Lower leg skin (tissue), 3 donors: Measurements from ENCODE around the gene SV2C.

ENCODE experiments used
- POLR2A ChIP-seq, 2 donors: fragments of 450-650 bp; IDR thresholded peaks; one replicate each; pipeline ENCODE4 v1.6.1; 2016 to 2017; ENCODE audit warnings: antibody characterized with exemption in 2 of 2, mild to moderate bottlenecking in 1 of 2, moderate library complexity in 1 of 2
- TF ChIP-seq, protein P1 (sequence below), 3 donors: fragments of 450-650 bp; IDR thresholded peaks; one replicate each; pipeline ENCODE4 v1.5.1; 2016; ENCODE audit warnings: antibody characterized with exemption in 3 of 3, mild to moderate bottlenecking in 3 of 3, moderate library complexity in 2 of 3

GRCh38 chr5:76163111-76163628 is 80.0 kb downstream of the SV2C start:
- TF ChIP-seq, protein P1, sequence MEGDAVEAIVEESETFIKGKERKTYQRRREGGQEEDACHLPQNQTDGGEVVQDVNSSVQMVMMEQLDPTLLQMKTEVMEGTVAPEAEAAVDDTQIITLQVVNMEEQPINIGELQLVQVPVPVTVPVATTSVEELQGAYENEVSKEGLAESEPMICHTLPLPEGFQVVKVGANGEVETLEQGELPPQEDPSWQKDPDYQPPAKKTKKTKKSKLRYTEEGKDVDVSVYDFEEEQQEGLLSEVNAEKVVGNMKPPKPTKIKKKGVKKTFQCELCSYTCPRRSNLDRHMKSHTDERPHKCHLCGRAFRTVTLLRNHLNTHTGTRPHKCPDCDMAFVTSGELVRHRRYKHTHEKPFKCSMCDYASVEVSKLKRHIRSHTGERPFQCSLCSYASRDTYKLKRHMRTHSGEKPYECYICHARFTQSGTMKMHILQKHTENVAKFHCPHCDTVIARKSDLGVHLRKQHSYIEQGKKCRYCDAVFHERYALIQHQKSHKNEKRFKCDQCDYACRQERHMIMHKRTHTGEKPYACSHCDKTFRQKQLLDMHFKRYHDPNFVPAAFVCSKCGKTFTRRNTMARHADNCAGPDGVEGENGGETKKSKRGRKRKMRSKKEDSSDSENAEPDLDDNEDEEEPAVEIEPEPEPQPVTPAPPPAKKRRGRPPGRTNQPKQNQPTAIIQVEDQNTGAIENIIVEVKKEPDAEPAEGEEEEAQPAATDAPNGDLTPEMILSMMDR (IDR thresholded peaks at IDR 0.05): no peak
- TF ChIP-seq POLR2A (IDR thresholded peaks at IDR 0.05): no peak
